Thyroid gland (tissue), 4 donors: ENCODE measurements around the gene GPC6.
"Not testable (repeated sequence)": the region's sequence is repeated elsewhere in the genome, so short reads cannot be mapped to it uniquely, and the experiment has no call there.

ENCODE experiments used
- CTCF ChIP-seq, 6 experiments: fragments of 200-600 bp in 3 of 6; fragments of 450-650 bp in 3 of 6; sonication (generic) in 3 of 6; IDR thresholded peaks; one replicate each; pipeline ENCODE4 v1.5.1; 2016 to 2019; ENCODE audit warnings: antibody characterized with exemption in 6 of 6, mild to moderate bottlenecking in 2 of 6, inconsistent platforms in 1 of 6, moderate library complexity in 1 of 6
- POLR2A ChIP-seq, 2 donors: fragments of 450-650 bp; IDR thresholded peaks; one replicate each; pipeline ENCODE4 v1.6.1; 2017; ENCODE audit warnings: antibody characterized with exemption in 2 of 2, mild to moderate bottlenecking in 2 of 2, moderate library complexity in 1 of 2

GRCh38 chr13:94302847-94303565 is 1076.4 kb downstream of the GPC6 start:
- TF ChIP-seq CTCF, POLR2A (IDR thresholded peaks at IDR 0.05): not testable (repeated sequence)
